GM23248 (cell line): ENCODE results near the gene CFAP20.

Source experiments
- EZH2 ChIP-seq: fragments of 200-600 bp; sonication (generic); IDR thresholded peaks from 2 replicates; pipeline ENCODE4 v1.6.1; 2018; ENCODE audit warnings: antibody characterized with exemption, mild to moderate bottlenecking; ENCODE audit not compliant: insufficient read depth, poor library complexity, severe bottlenecking
- EZH2phosphoT487 ChIP-seq: fragments of 200-600 bp; sonication (generic); IDR thresholded peaks from 2 replicates; pipeline ENCODE4 v1.6.1; 2018; ENCODE audit warnings: antibody characterized with exemption, moderate library complexity, mild to moderate bottlenecking, low read depth; ENCODE audit not compliant: insufficient read depth

GRCh38 chr16:58076514-58076913, 52.7 kb downstream of the CFAP20 start:
- no peak for TF ChIP-seq EZH2phosphoT487
- no peak for TF ChIP-seq EZH2
